Common myeloid progenitor, CD34-positive (primary cell): Measurements from ENCODE around the gene RUNDC3A.

Source experiments
- CTCF ChIA-PET: fragments of 350-600 bp; sonication (Branson Sonifier 250); formaldehyde crosslinking; loops from one replicate; lab custom pipeline; 2021; ENCODE audit warnings: antibody characterized with exemption; lab: Charles Lee
- POLR2A ChIA-PET: fragments of 350-600 bp; sonication (Branson Sonifier 250); formaldehyde crosslinking; loops from one replicate; lab custom pipeline; 2021; ENCODE audit warnings: antibody characterized with exemption; lab: Charles Lee
- DNase-seq, 3 donors: peaks; one replicate each; pipeline versions ENCODE4 v3.0.0 to v3.0.0-alpha.2; 2013
- H3K27ac ChIP-seq, 2 experiments: 1 replicate in 1 of 2; 2 replicates in 1 of 2; pipeline ENCODE4 v1.7.0; 2013; ENCODE audit warnings: inconsistent platforms in 2 of 2, low read length in 2 of 2, mild to moderate bottlenecking in 2 of 2, low read depth in 1 of 2, moderate library complexity in 1 of 2; ENCODE audit not compliant: severe bottlenecking in 2 of 2, insufficient read depth in 1 of 2, poor library complexity in 1 of 2
- H3K27me3 ChIP-seq, 5 experiments: replicated peaks in 2 of 5; 1 replicate in 3 of 5; 2 replicates in 2 of 5; pipeline versions ENCODE4 v1.6.1 to v1.7.0; 2013; ENCODE audit warnings: low read length in 4 of 5, mild to moderate bottlenecking in 2 of 5, moderate library complexity in 2 of 5, inconsistent platforms in 1 of 5; ENCODE audit not compliant: insufficient read depth in 5 of 5, control insufficient read depth in 4 of 5
- H3K36me3 ChIP-seq, 4 experiments: 1 replicate in 2 of 4; 2 replicates in 2 of 4; pipeline versions ENCODE4 v1.6.1 to v1.7.0; 2013; ENCODE audit warnings: low read length in 3 of 4, control low read depth in 1 of 4, mild to moderate bottlenecking in 1 of 4; ENCODE audit not compliant: control insufficient read depth in 4 of 4, insufficient read depth in 4 of 4
- H3K4me1 ChIP-seq, 4 experiments: 1 replicate in 3 of 4; 2 replicates in 1 of 4; pipeline versions ENCODE4 v1.6.1 to v1.7.1; 2013; ENCODE audit warnings: low read length in 3 of 4, mild to moderate bottlenecking in 3 of 4, control low read depth in 1 of 4, inconsistent platforms in 1 of 4, moderate library complexity in 1 of 4; ENCODE audit not compliant: control insufficient read depth in 4 of 4, insufficient read depth in 4 of 4; ENCODE audit errors: control extremely low read depth in 1 of 4
- H3K4me3 ChIP-seq, 7 experiments: 1 replicate in 4 of 7; 2 replicates in 3 of 7; pipeline versions ENCODE4 v1.5.1 to v1.7.0; 2013; ENCODE audit warnings: mild to moderate bottlenecking in 7 of 7, low read length in 6 of 7, moderate library complexity in 6 of 7, inconsistent platforms in 2 of 7, low read depth in 2 of 7, control low read depth in 1 of 7; ENCODE audit not compliant: insufficient read depth in 4 of 7, control insufficient read depth in 1 of 7; ENCODE audit errors: extremely low read depth in 1 of 7
- H3K9me3 ChIP-seq, 5 experiments: 1 replicate in 4 of 5; 2 replicates in 1 of 5; pipeline versions ENCODE4 v1.6.1 to v1.7.1; 2013; ENCODE audit warnings: low read length in 4 of 5, mild to moderate bottlenecking in 2 of 5, inconsistent platforms in 1 of 5, low read depth in 1 of 5, moderate library complexity in 1 of 5; ENCODE audit not compliant: control insufficient read depth in 4 of 5, insufficient read depth in 2 of 5; ENCODE audit errors: control extremely low read depth in 1 of 5
- WGBS: methylation state at CpG from one replicate; pipeline ENCODE4 v1.1.5; 2013; ENCODE audit not compliant: insufficient coverage; 5-methylcytosine and 5-hydroxymethylcytosine counted together

RUNDC3A gene

DNA sequence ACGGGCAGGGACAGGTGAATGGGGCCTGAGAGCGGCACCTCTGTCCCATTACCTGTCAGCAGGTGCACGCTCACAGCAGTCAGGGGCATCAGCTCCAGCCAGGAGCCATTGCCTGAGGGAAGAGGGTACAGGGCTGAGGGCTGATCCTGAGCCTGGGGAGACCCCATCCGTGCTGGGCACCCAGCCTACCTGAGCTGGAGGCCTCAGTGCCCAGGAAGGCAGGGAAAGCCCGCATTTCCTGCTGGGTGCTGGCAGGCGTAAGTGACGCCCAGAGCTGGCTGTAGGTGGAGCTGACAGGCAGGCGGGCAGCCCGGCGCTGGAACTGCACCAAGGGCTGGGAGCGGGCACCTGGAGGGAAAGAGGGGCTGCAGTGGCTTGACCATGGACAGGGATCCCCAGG is 47.8 kb downstream of the RUNDC3A start:
- H3K27me3 ChIP-seq, result peaks cover 0 to 4% (median 0%) of the 10 kb centered on the region in 5 experiments
- 93% methylated on average over 11 of the region's 11 CpGs for WGBS
- CTCF ChIA-PET, result interaction anchor here (1.0 to 10.1 kb wide), 5 partner anchors 11 to 150 kb away, joined by 3 to 84 read pairs (median 4); partner anchors contain the start of gene GRN

DNA sequence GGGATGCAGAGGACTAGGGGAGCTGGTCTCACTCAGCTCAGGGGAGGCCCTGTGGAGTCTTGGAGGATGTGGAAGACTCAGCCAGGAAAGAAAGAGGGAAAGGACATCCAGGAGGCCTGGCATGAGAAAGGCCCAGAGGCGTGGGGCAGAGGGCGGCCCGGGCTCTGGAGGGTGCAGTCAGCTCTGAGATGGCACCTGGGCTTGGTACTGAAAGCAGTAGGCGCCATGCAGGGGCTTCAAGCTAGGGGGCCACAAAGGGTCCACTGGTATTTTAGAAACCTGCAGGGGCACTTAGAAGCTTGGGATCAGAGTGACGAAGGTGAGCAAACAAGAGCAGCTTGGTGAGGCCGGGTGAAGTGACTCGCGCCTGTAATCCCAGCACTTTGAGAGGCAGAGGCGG is 49.7 kb downstream of the RUNDC3A start:
- Histone ChIP-seq H3K36me3 (peaks cover 0 to 7% (median 3%) of the 10 kb centered on the region in 4 experiments), H3K4me1 (peaks cover 0 to 39% (median 22%) of the 10 kb centered on the region in 4 experiments), H3K27me3 (peaks cover 0 to 4% (median 0%) of the 10 kb centered on the region in 5 experiments), H3K4me3 (no peak overlapping the region), H3K27ac (no peak overlapping the region), H3K9me3 (no peaks in the 10 kb centered on the region)
- ChIA-PET POLR2A (no interaction called here), CTCF (interaction anchor here (0.7 to 3.0 kb wide), 12 partner anchors 9 to 165 kb away, joined by 3 to 15 read pairs (median 4); partner anchors contain the start of gene GRN)
- WGBS, result 95% methylated on average over 9 of the region's 9 CpGs
- no peak for DNase-seq

More for the DNA sequence above, 47.8 kb downstream of the RUNDC3A start:
- Histone ChIP-seq H3K4me3 (no peak overlapping the region), H3K9me3 (no peaks in the 10 kb centered on the region), H3K4me1 (peaks cover 0 to 24% (median 10%) of the 10 kb centered on the region in 4 experiments), H3K27ac (no peak overlapping the region), H3K36me3 (peaks cover 0 to 20% (median 14%) of the 10 kb centered on the region in 4 experiments)
- POLR2A ChIA-PET, result no interaction called here
- no peak for DNase-seq

DNA sequence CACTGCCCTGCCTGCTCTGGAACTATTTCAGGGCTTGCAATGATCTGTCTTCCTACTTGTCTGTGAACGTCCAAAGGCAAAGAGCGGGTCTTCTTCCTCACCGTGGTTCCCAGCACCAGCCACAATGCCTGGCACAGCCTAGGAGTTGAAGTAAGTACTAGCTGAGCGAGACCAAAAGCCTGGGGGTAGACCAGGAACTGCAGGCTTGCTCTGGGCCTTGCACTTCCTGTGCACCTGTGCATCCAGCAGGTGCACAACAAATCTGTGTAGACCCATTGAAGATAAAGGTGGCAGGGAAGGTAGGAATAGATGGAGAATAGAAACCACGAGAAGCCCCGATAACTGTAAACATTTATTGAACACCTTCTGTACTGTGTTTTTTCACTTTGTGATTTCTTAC is 50.6 kb downstream of the RUNDC3A start:
- H3K4me1 ChIP-seq, result peaks cover 0 to 37% (median 23%) of the 10 kb centered on the region in 4 experiments
- 62% methylated on average over 4 of the region's 6 CpGs for WGBS
- H3K27me3 ChIP-seq, result no peaks in the 10 kb centered on the region
- no peak overlapping the region for H3K27ac ChIP-seq
- DNase-seq, result no peak
- H3K36me3 ChIP-seq, result peaks cover 0 to 7% (median 3%) of the 10 kb centered on the region in 4 experiments
- POLR2A ChIA-PET, result interaction anchor here (1.3 kb wide), 1 partner anchor 10 kb away, joined by 3 read pairs; no protein-coding TSS in a partner anchor
- H3K4me3 ChIP-seq, result no peak overlapping the region
- CTCF ChIA-PET, result interaction anchor here (1.2 to 3.0 kb wide), 10 partner anchors 11 to 380 kb away, joined by 3 to 15 read pairs (median 4); partner anchors contain the start of gene GRN
- no peaks in the 10 kb centered on the region for H3K9me3 ChIP-seq

DNA sequence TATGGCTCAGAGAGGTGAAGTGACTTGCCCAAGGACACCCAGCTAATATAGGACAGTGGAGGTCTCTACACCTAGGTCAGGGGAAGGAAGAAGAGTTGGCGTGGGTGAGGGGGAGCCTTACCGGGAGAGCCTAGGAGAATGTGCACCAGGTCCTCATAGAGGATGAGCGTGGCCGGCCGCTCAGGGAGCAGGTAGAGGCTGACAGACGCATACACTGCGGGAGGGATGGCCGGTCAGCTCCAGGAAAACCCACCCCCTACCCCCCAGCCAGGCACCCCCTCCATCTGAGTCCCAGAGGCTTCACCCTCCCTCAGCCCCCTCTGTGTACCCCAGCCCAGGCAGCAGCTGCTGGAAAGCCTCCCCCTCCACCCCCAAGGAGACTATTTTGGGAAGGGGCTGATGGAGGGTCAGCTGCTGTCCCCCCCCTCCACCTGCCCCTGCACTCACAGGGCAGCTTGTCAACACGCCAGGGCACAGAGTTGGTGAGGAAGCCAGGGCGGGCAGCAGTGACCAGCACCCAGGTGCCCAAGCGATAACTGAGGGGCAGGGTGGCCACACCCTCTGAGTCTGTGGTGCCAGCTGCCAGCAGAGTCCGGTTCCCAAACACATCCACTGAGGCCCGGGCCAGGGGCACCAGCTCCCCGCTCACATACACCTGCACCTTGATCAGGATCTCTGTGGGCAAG is 51.2 kb downstream of the RUNDC3A start:
- ChIA-PET POLR2A (interaction anchor here (0.6 to 1.3 kb wide), 2 partner anchors 9 to 28 kb away, joined by 3 to 5 read pairs; no protein-coding TSS in a partner anchor), CTCF (interaction anchor here (1.0 to 5.0 kb wide), 11 partner anchors 8 to 380 kb away, joined by 3 to 21 read pairs (median 5); partner anchors contain the start of gene GRN)
- Histone ChIP-seq H3K36me3 (peaks cover 0 to 7% (median 3%) of the 10 kb centered on the region in 4 experiments), H3K27me3 (no peaks in the 10 kb centered on the region), H3K9me3 (no peaks in the 10 kb centered on the region), H3K27ac (no peak overlapping the region), H3K4me1 (peaks cover 0 to 36% (median 21%) of the 10 kb centered on the region in 4 experiments), H3K4me3 (no peak overlapping the region)
- 96% methylated on average over 4 of the region's 14 CpGs for WGBS
- no peak for DNase-seq

DNA sequence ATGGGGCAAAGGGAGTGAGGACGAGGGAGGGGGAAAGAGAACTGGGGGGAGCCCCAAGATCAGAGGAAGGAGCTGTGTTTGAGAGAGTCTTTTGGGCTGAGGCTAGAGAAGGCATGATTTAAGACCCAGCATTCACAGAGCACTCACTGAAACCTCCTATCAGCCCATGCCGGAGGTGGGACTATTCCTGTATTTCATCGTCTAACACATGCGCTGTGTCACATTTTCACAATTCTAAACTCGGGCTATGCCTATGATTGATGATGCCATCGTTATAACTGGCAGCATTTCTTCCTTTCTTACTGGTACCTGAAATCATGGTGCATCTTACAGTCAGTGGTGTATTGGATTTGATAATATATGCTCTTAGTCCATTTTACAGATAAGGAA is 51.7 kb downstream of the RUNDC3A start:
- CTCF ChIA-PET, result interaction anchor here (1.0 to 5.0 kb wide), 9 partner anchors 9 to 163 kb away, joined by 3 to 21 read pairs (median 5); partner anchors contain the start of gene GRN
- peaks cover 0 to 3% (median 0%) of the 10 kb centered on the region in 5 experiments for H3K27me3 ChIP-seq
- H3K4me3 ChIP-seq, result no peak overlapping the region
- WGBS, result 76% methylated on average over 5 of the region's 6 CpGs
- H3K9me3 ChIP-seq, result no peaks in the 10 kb centered on the region
- peaks cover 0 to 7% (median 3%) of the 10 kb centered on the region in 4 experiments for H3K36me3 ChIP-seq
- H3K27ac ChIP-seq, result no peak overlapping the region
- POLR2A ChIA-PET, result interaction anchor here (0.6 to 1.3 kb wide), 2 partner anchors 9 to 27 kb away, joined by 3 to 5 read pairs; no protein-coding TSS in a partner anchor
- peaks cover 0 to 35% (median 19%) of the 10 kb centered on the region in 4 experiments for H3K4me1 ChIP-seq
- no peak for DNase-seq

DNA sequence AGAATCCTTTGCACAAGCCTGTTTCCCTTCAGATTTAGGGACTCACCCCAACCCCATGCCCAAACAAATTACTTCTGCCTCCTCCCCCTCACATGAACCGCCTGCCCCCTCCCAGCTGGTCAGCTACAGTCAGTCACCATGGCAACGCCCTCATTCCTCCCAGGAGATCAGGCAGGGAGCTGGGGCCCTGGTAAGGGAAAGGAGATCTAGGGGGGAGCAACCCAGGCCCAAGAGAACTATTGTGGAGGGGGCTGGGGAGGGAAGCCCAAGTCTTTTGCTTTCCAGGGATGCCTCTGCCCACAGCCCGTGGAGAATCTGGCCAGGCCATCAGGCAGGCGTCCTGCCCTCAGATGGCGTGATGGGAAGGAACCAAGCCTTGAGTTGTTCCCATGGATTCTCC is 52.4 kb downstream of the RUNDC3A start:
- no CpG with 5 or more reads among the region's 5 CpGs for WGBS
- no peaks in the 10 kb centered on the region for H3K9me3 ChIP-seq
- POLR2A ChIA-PET, result no interaction called here
- no peak overlapping the region for H3K27ac ChIP-seq
- H3K4me1 ChIP-seq, result peaks cover 0 to 32% (median 18%) of the 10 kb centered on the region in 4 experiments
- CTCF ChIA-PET, result interaction anchor here (1.1 to 5.0 kb wide), 5 partner anchors 10 to 163 kb away, joined by 3 to 21 read pairs (median 5); no protein-coding TSS in a partner anchor
- no peak overlapping the region for H3K4me3 ChIP-seq
- peaks cover 0 to 3% (median 0%) of the 10 kb centered on the region in 5 experiments for H3K27me3 ChIP-seq
- peaks cover 0 to 6% (median 3%) of the 10 kb centered on the region in 4 experiments for H3K36me3 ChIP-seq
- no peak for DNase-seq
